Endothelial cell (in vitro differentiated cells): ENCODE measurements around the gene CYSTM1. TPM values are rescaled to one million over a fixed set of nuclear protein-coding genes. Genes with fewer than 3 reads are reported as not detected.

Source experiments
- DNase-seq: peaks from one replicate; pipeline ENCODE4 v3.0.0; 2021; ENCODE audit warnings: low spot score
- H3K27ac Mint-ChIP-seq: one replicate; pipeline ENCODE4 v1.8.0; 2021; ENCODE audit warnings: mixed read lengths, inconsistent platforms; ENCODE audit not compliant: unreplicated experiment
- H3K27me3 Mint-ChIP-seq: one replicate; pipeline ENCODE4 v1.8.0; 2021; ENCODE audit warnings: mild to moderate bottlenecking, moderate library complexity, mixed read lengths, inconsistent platforms; ENCODE audit not compliant: unreplicated experiment
- H3K36me3 Mint-ChIP-seq: one replicate; pipeline ENCODE4 v1.8.0; 2021; ENCODE audit warnings: mild to moderate bottlenecking, low read depth, mixed read lengths, inconsistent platforms; ENCODE audit not compliant: unreplicated experiment
- H3K4me1 Mint-ChIP-seq: one replicate; pipeline ENCODE4 v1.8.0; 2021; ENCODE audit warnings: mild to moderate bottlenecking, mixed read lengths, inconsistent platforms; ENCODE audit not compliant: unreplicated experiment
- H3K4me3 Mint-ChIP-seq: one replicate; pipeline ENCODE4 v1.8.0; 2021; ENCODE audit warnings: mild to moderate bottlenecking, mixed read lengths, inconsistent platforms; ENCODE audit not compliant: unreplicated experiment
- H3K9me3 Mint-ChIP-seq: one replicate; pipeline ENCODE4 v1.8.0; 2021; ENCODE audit warnings: mixed read lengths, inconsistent platforms; ENCODE audit not compliant: unreplicated experiment
- CTCF ChIP-seq: fragments of 200-600 bp; sonication (generic); IDR thresholded peaks from one replicate; pipeline ENCODE4 v1.5.0; 2021; ENCODE audit warnings: antibody characterized with exemption; ENCODE audit not compliant: unreplicated experiment
- total RNA-seq: library from RNA; stranded (reverse); fragmentation: NEBNext Ultra II Directional; extraction: Animal tissue kit (Norgen Biotek cat#: 25700); gene quantifications from one replicate; pipeline ENCODE4 v1.2.1, GENCODE V29; 2021; ENCODE audit not compliant: unreplicated experiment

Gene CYSTM1
- total RNA-seq, 1 donor from 2014 or later = 21.7 TPM

- Mint-ChIP-seq H3K4me1 (peaks cover 27% of the 10 kb centered on the region), H3K9me3 (no peaks in the 10 kb centered on the region), H3K27me3 (peaks cover 5% of the 10 kb centered on the region), H3K27ac (peak overlapping the region; percentile 81), H3K4me3 (no peak overlapping the region), H3K36me3 (no peaks in the 10 kb centered on the region)
- DNase-seq = no peak
- TF ChIP-seq CTCF = no peak
Measured at GRCh38 chr5:140292212-140293036, 117.4 kb downstream of the CYSTM1 start.

Other genes with a start within 250 kb of the CYSTM1 start
- not detected for gene NRG2, start 131.9 kb upstream of the CYSTM1 start, total RNA-seq
- 6.2 TPM for gene PURA, start 61.1 kb upstream of the CYSTM1 start, total RNA-seq
- gene IGIP, start 49.3 kb upstream of the CYSTM1 start, total RNA-seq = 1.3 TPM
- 86.2 TPM for gene PFDN1, start 127.9 kb downstream of the CYSTM1 start, total RNA-seq
- 22.6 TPM for gene HBEGF, start 171.4 kb downstream of the CYSTM1 start, total RNA-seq
- gene SLC4A9, start 185.0 kb downstream of the CYSTM1 start, total RNA-seq = 0.23 TPM
- 138 TPM for gene ANKHD1, start 226.6 kb downstream of the CYSTM1 start, total RNA-seq